Nephron (organoid): Measurements from ENCODE around the gene NDUFS6.

ENCODE experiments used
- H3K27ac Mint-ChIP-seq, 3 experiments: 2 replicates each; pipeline ENCODE4 v1.8.0; 2020; ENCODE audit warnings: mixed read lengths in 3 of 3, mild to moderate bottlenecking in 2 of 3, moderate library complexity in 1 of 3
- H3K27me3 Mint-ChIP-seq: 2 replicates; pipeline ENCODE4 v1.8.0; 2021; ENCODE audit warnings: low read depth, mild to moderate bottlenecking, moderate library complexity, mixed read lengths
- H3K36me3 Mint-ChIP-seq: 2 replicates; pipeline ENCODE4 v1.8.0; 2020; ENCODE audit warnings: low read depth, mixed read lengths
- H3K4me1 Mint-ChIP-seq: 2 replicates; pipeline ENCODE4 v1.8.0; 2020; ENCODE audit warnings: mixed read lengths
- H3K4me3 Mint-ChIP-seq, 3 experiments: 2 replicates each; pipeline ENCODE4 v1.8.0; 2020; ENCODE audit warnings: mild to moderate bottlenecking in 3 of 3, mixed read lengths in 3 of 3, moderate library complexity in 2 of 3
- H3K9me3 Mint-ChIP-seq: 2 replicates; pipeline ENCODE4 v1.8.0; 2020; ENCODE audit warnings: mixed read lengths
- CTCF ChIP-seq, 3 experiments: fragments of 200-600 bp; sonication (generic); IDR thresholded peaks; one replicate each; pipeline ENCODE4 v1.5.0; 2021; ENCODE audit warnings: antibody characterized with exemption in 3 of 3; ENCODE audit not compliant: unreplicated experiment in 3 of 3

The NDUFS6 gene

GRCh38 chr5:1823381-1824034 lies 22.3 kb downstream of the NDUFS6 start:
- TF ChIP-seq CTCF (IDR thresholded peaks at IDR 0.05; ENCODE audit: unreplicated experiment in 3 of 3), result no peak
- Mint-ChIP-seq H3K4me1 (no peaks in the 10 kb centered on the region), H3K9me3 (peaks cover 4% of the 10 kb centered on the region), H3K27me3 (no peaks in the 10 kb centered on the region), H3K36me3 (peaks cover 55% of the 10 kb centered on the region), H3K4me3 (no peak overlapping the region), H3K27ac (no peak overlapping the region)

GRCh38 chr5:1824109-1824821 lies 23.1 kb downstream of the NDUFS6 start:
- Mint-ChIP-seq H3K9me3 (peaks cover under 1% of the 10 kb centered on the region), H3K36me3 (peaks cover 48% of the 10 kb centered on the region), H3K27me3 (no peaks in the 10 kb centered on the region), H3K4me3 (no peak overlapping the region), H3K27ac (no peak overlapping the region), H3K4me1 (no peaks in the 10 kb centered on the region)
- TF ChIP-seq CTCF (IDR thresholded peaks at IDR 0.05; ENCODE audit: unreplicated experiment in 3 of 3), result no peak

GRCh38 chr5:1824903-1825841 lies 24.0 kb downstream of the NDUFS6 start:
- no peak overlapping the region for H3K27ac Mint-ChIP-seq
- H3K4me3 Mint-ChIP-seq, result no peak overlapping the region
- H3K4me1 Mint-ChIP-seq, result no peaks in the 10 kb centered on the region
- TF ChIP-seq CTCF (IDR thresholded peaks at IDR 0.05; ENCODE audit: unreplicated experiment in 3 of 3), result no peak
- no peaks in the 10 kb centered on the region for H3K27me3 Mint-ChIP-seq
- H3K9me3 Mint-ChIP-seq, result no peaks in the 10 kb centered on the region
- H3K36me3 Mint-ChIP-seq, result peaks cover 44% of the 10 kb centered on the region

- H3K4me1 Mint-ChIP-seq, result no peaks in the 10 kb centered on the region
- H3K27me3 Mint-ChIP-seq, result no peaks in the 10 kb centered on the region
- TF ChIP-seq CTCF (IDR thresholded peaks at IDR 0.05; ENCODE audit: unreplicated experiment in 3 of 3), result no peak
Measured at GRCh38 chr5:1826235-1826980, 25.2 kb downstream of the NDUFS6 start.

GRCh38 chr5:1827025-1827885 lies 26.0 kb downstream of the NDUFS6 start:
- Mint-ChIP-seq H3K36me3 (peaks cover 27% of the 10 kb centered on the region), H3K4me1 (no peaks in the 10 kb centered on the region), H3K27ac (no peak overlapping the region), H3K27me3 (peaks cover 6% of the 10 kb centered on the region), H3K4me3 (no peak overlapping the region), H3K9me3 (no peaks in the 10 kb centered on the region)
- no peak for TF ChIP-seq CTCF (IDR thresholded peaks at IDR 0.05; ENCODE audit: unreplicated experiment in 3 of 3)

More at GRCh38 chr5:1826235-1826980, 25.2 kb downstream of the NDUFS6 start:
- no peak overlapping the region for H3K4me3 Mint-ChIP-seq
- H3K36me3 Mint-ChIP-seq, result peaks cover 35% of the 10 kb centered on the region
- no peak overlapping the region for H3K27ac Mint-ChIP-seq
- H3K9me3 Mint-ChIP-seq, result no peaks in the 10 kb centered on the region
